ENCODE data around the gene COL6A5.

Gene COL6A5

GRCh38 chr3:130384476-130385025 is 39.1 kb downstream of the COL6A5 start:
- no peak overlapping the region for H3K4me3 ChIP-seq (ENCODE audit: low read depth, low read length)
- no peak for TF ChIP-seq CTCF (IDR thresholded peaks at IDR 0.05; ENCODE audit: insufficient read depth, low read depth, low read length, missing control alignments)
- no peak for DNase-seq (ENCODE audit: low read depth)

GRCh38 chr3:130386604-130387263 is 41.3 kb downstream of the COL6A5 start:
- no peak for DNase-seq (ENCODE audit: low read depth)
- no peak overlapping the region for H3K4me3 ChIP-seq (ENCODE audit: low read depth, low read length)
- TF ChIP-seq CTCF (IDR thresholded peaks at IDR 0.05; ENCODE audit: insufficient read depth, low read depth, low read length, missing control alignments): no peak

- no peak for TF ChIP-seq CTCF (IDR thresholded peaks at IDR 0.05; ENCODE audit: insufficient read depth, low read depth, low read length, missing control alignments)
- no peak for DNase-seq (ENCODE audit: low read depth)
- H3K4me3 ChIP-seq (ENCODE audit: low read depth, low read length): no peak overlapping the region
Measured at GRCh38 chr3:130389743-130390478, 44.4 kb downstream of the COL6A5 start.

- H3K4me3 ChIP-seq (ENCODE audit: low read depth, low read length): no peak overlapping the region
- TF ChIP-seq CTCF (IDR thresholded peaks at IDR 0.05; ENCODE audit: insufficient read depth, low read depth, low read length, missing control alignments): no peak
- DNase-seq (ENCODE audit: low read depth): no peak
Measured at GRCh38 chr3:130392266-130392665, 46.8 kb downstream of the COL6A5 start.

GRCh38 chr3:130393594-130393993 is 48.1 kb downstream of the COL6A5 start:
- no peak for DNase-seq (ENCODE audit: low read depth)
- no peak for TF ChIP-seq CTCF (IDR thresholded peaks at IDR 0.05; ENCODE audit: insufficient read depth, low read depth, low read length, missing control alignments)
- H3K4me3 ChIP-seq (ENCODE audit: low read depth, low read length): no peak overlapping the region

- DNase-seq (ENCODE audit: low read depth): no peak
- no peak overlapping the region for H3K4me3 ChIP-seq (ENCODE audit: low read depth, low read length)
- TF ChIP-seq CTCF (IDR thresholded peaks at IDR 0.05; ENCODE audit: insufficient read depth, low read depth, low read length, missing control alignments): no peak
Measured at GRCh38 chr3:130395331-130395730, 49.9 kb downstream of the COL6A5 start.

Data from GM12865 (cell line).